Neuron (in vitro differentiated cells): ENCODE data around the gene TMIGD3.

Source experiments
- H2AFZ ChIP-seq: one replicate; pipeline ENCODE4 v1.6.1; 2013; ENCODE audit warnings: low read depth, mild to moderate bottlenecking, inconsistent platforms, low read length, moderate library complexity
- H3K27me3 ChIP-seq: one replicate; pipeline ENCODE4 v1.6.1; 2013; ENCODE audit warnings: low read length; ENCODE audit not compliant: insufficient read depth
- H3K36me3 ChIP-seq: one replicate; pipeline ENCODE4 v1.6.1; 2013; ENCODE audit warnings: low read length; ENCODE audit not compliant: insufficient read depth
- H3K4me1 ChIP-seq: one replicate; pipeline ENCODE4 v1.6.1; 2013; ENCODE audit warnings: low read length; ENCODE audit not compliant: insufficient read depth
- H3K4me3 ChIP-seq: 2 replicates; pipeline ENCODE4 v1.5.1; 2013; ENCODE audit warnings: mild to moderate bottlenecking, low read length, moderate library complexity
- H3K9me3 ChIP-seq: one replicate; pipeline ENCODE4 v1.6.1; 2013; ENCODE audit warnings: low read length

The TMIGD3 gene

GRCh38 chr1:111446546-111446945, 56.9 kb downstream of the TMIGD3 start:
- no peak overlapping the region for H3K4me3 ChIP-seq
- H3K36me3 ChIP-seq = peaks cover 50% of the 10 kb centered on the region
- no peaks in the 10 kb centered on the region for H3K9me3 ChIP-seq
- H2AFZ ChIP-seq = no peak overlapping the region
- peaks cover 21% of the 10 kb centered on the region for H3K4me1 ChIP-seq
- no peaks in the 10 kb centered on the region for H3K27me3 ChIP-seq

GRCh38 chr1:111444031-111444430, 59.4 kb downstream of the TMIGD3 start:
- H3K4me1 ChIP-seq = peaks cover 12% of the 10 kb centered on the region
- peaks cover 63% of the 10 kb centered on the region for H3K36me3 ChIP-seq
- no peak overlapping the region for H3K4me3 ChIP-seq
- no peaks in the 10 kb centered on the region for H3K9me3 ChIP-seq
- no peak overlapping the region for H2AFZ ChIP-seq
- no peaks in the 10 kb centered on the region for H3K27me3 ChIP-seq

- H3K4me3 ChIP-seq = no peak overlapping the region
- peaks cover 77% of the 10 kb centered on the region for H3K36me3 ChIP-seq
- H3K4me1 ChIP-seq = peaks cover 2% of the 10 kb centered on the region
- no peaks in the 10 kb centered on the region for H3K9me3 ChIP-seq
- H2AFZ ChIP-seq = no peak overlapping the region
- no peaks in the 10 kb centered on the region for H3K27me3 ChIP-seq
Observed at GRCh38 chr1:111442457-111442856, 61.0 kb downstream of the TMIGD3 start.

GRCh38 chr1:111441573-111442192, 61.8 kb downstream of the TMIGD3 start:
- Histone ChIP-seq H3K36me3 (peaks cover 70% of the 10 kb centered on the region), H3K9me3 (no peaks in the 10 kb centered on the region), H3K4me3 (no peak overlapping the region), H3K27me3 (no peaks in the 10 kb centered on the region), H2AFZ (no peak overlapping the region), H3K4me1 (no peaks in the 10 kb centered on the region)

- Histone ChIP-seq H2AFZ (no peak overlapping the region), H3K27me3 (no peaks in the 10 kb centered on the region), H3K4me3 (no peak overlapping the region), H3K36me3 (peaks cover 66% of the 10 kb centered on the region), H3K4me1 (no peaks in the 10 kb centered on the region), H3K9me3 (no peaks in the 10 kb centered on the region)
Observed at GRCh38 chr1:111439461-111440351, 63.7 kb downstream of the TMIGD3 start.

GRCh38 chr1:111436726-111437125, 66.7 kb downstream of the TMIGD3 start:
- Histone ChIP-seq H3K9me3 (no peaks in the 10 kb centered on the region), H3K4me1 (no peaks in the 10 kb centered on the region), H3K4me3 (no peak overlapping the region), H3K27me3 (no peaks in the 10 kb centered on the region), H2AFZ (no peak overlapping the region), H3K36me3 (peaks cover 40% of the 10 kb centered on the region)
